ENCODE data around the gene MASP2.
"Not testable (repeated sequence)": the region's sequence is repeated elsewhere in the genome, so short reads cannot be mapped to it uniquely, and the experiment has no call there.

The MASP2 gene

GRCh38 chr1:11028018-11028417 lies 19.0 kb downstream of the MASP2 start:
- H3K27me3 ChIP-seq (replicated peaks; ENCODE audit: control insufficient read depth, insufficient read depth, low read length): no peaks in the 10 kb centered on the region
- no peak for DNase-seq (ENCODE audit: low read depth)
- H3K4me3 ChIP-seq (ENCODE audit: low read length): no peak overlapping the region
- H3K4me1 ChIP-seq (ENCODE audit: control insufficient read depth, insufficient read depth, low read length): peaks cover 25% of the 10 kb centered on the region
- no peak overlapping the region for H3K9ac ChIP-seq (ENCODE audit: low read length)
- H3K9me3 ChIP-seq (ENCODE audit: control insufficient read depth, low read length): no peaks in the 10 kb centered on the region
- H3K36me3 ChIP-seq (ENCODE audit: control insufficient read depth, insufficient read depth, low read length, severe bottlenecking): peaks cover 61% of the 10 kb centered on the region

- DNase-seq (ENCODE audit: low read depth): no peak
Measured at GRCh38 chr1:11027316-11027715, 19.7 kb downstream of the MASP2 start.

GRCh38 chr1:11026903-11027302 lies 20.1 kb downstream of the MASP2 start:
- Histone ChIP-seq H3K4me1 (ENCODE audit: control insufficient read depth, insufficient read depth, low read length) (peaks cover 25% of the 10 kb centered on the region), H3K9me3 (ENCODE audit: control insufficient read depth, low read length) (no peaks in the 10 kb centered on the region), H3K9ac (ENCODE audit: low read length) (no peak overlapping the region), H3K4me3 (ENCODE audit: low read length) (no peak overlapping the region), H3K27me3 (replicated peaks; ENCODE audit: control insufficient read depth, insufficient read depth, low read length) (no peaks in the 10 kb centered on the region), H3K36me3 (ENCODE audit: control insufficient read depth, insufficient read depth, low read length, severe bottlenecking) (peaks cover 71% of the 10 kb centered on the region)
- DNase-seq (ENCODE audit: low read depth): no peak

More at GRCh38 chr1:11027316-11027715, 19.7 kb downstream of the MASP2 start:
- Histone ChIP-seq H3K9me3 (ENCODE audit: control insufficient read depth, low read length) (no peaks in the 10 kb centered on the region), H3K4me1 (ENCODE audit: control insufficient read depth, insufficient read depth, low read length) (peaks cover 25% of the 10 kb centered on the region), H3K36me3 (ENCODE audit: control insufficient read depth, insufficient read depth, low read length, severe bottlenecking) (peaks cover 67% of the 10 kb centered on the region), H3K27me3 (replicated peaks; ENCODE audit: control insufficient read depth, insufficient read depth, low read length) (no peaks in the 10 kb centered on the region), H3K4me3 (ENCODE audit: low read length) (no peak overlapping the region), H3K9ac (ENCODE audit: low read length) (no peak overlapping the region)

GRCh38 chr1:11026052-11026451 lies 21.0 kb downstream of the MASP2 start:
- Histone ChIP-seq H3K27me3 (replicated peaks; ENCODE audit: control insufficient read depth, insufficient read depth, low read length) (no peaks in the 10 kb centered on the region), H3K9ac (ENCODE audit: low read length) (peak overlapping the region; percentile 38), H3K36me3 (ENCODE audit: control insufficient read depth, insufficient read depth, low read length, severe bottlenecking) (peaks cover 80% of the 10 kb centered on the region), H3K9me3 (ENCODE audit: control insufficient read depth, low read length) (no peaks in the 10 kb centered on the region), H3K4me3 (ENCODE audit: low read length) (no peak overlapping the region), H3K4me1 (ENCODE audit: control insufficient read depth, insufficient read depth, low read length) (peaks cover 25% of the 10 kb centered on the region)
- no peak for DNase-seq (ENCODE audit: low read depth)

- Histone ChIP-seq H3K4me1 (ENCODE audit: control insufficient read depth, insufficient read depth, low read length) (peaks cover 25% of the 10 kb centered on the region), H3K9me3 (ENCODE audit: control insufficient read depth, low read length) (no peaks in the 10 kb centered on the region), H3K4me3 (ENCODE audit: low read length) (no peak overlapping the region), H3K9ac (ENCODE audit: low read length) (peak overlapping the region; percentile 38), H3K27me3 (replicated peaks; ENCODE audit: control insufficient read depth, insufficient read depth, low read length) (no peaks in the 10 kb centered on the region), H3K36me3 (ENCODE audit: control insufficient read depth, insufficient read depth, low read length, severe bottlenecking) (peaks cover 81% of the 10 kb centered on the region)
- DNase-seq (ENCODE audit: low read depth): no peak
Measured at GRCh38 chr1:11025618-11026017, 21.4 kb downstream of the MASP2 start.

- Histone ChIP-seq H3K4me3 (ENCODE audit: low read length) (no peak overlapping the region), H3K36me3 (ENCODE audit: control insufficient read depth, insufficient read depth, low read length, severe bottlenecking) (peaks cover 81% of the 10 kb centered on the region)
- no peak for DNase-seq (ENCODE audit: low read depth)
Measured at GRCh38 chr1:11024874-11025203, 22.2 kb downstream of the MASP2 start.

GRCh38 chr1:11024154-11024873 lies 22.7 kb downstream of the MASP2 start:
- Histone ChIP-seq H3K4me3 (ENCODE audit: low read length) (no peak overlapping the region), H3K4me1 (ENCODE audit: control insufficient read depth, insufficient read depth, low read length) (peaks cover 25% of the 10 kb centered on the region), H3K27me3 (replicated peaks; ENCODE audit: control insufficient read depth, insufficient read depth, low read length) (no peaks in the 10 kb centered on the region), H3K36me3 (ENCODE audit: control insufficient read depth, insufficient read depth, low read length, severe bottlenecking) (peaks cover 83% of the 10 kb centered on the region), H3K9ac (ENCODE audit: low read length) (no peak overlapping the region), H3K9me3 (ENCODE audit: control insufficient read depth, low read length) (no peaks in the 10 kb centered on the region)
- no peak for DNase-seq (ENCODE audit: low read depth)

More at GRCh38 chr1:11024874-11025203, 22.2 kb downstream of the MASP2 start:
- Histone ChIP-seq H3K4me1 (ENCODE audit: control insufficient read depth, insufficient read depth, low read length) (peaks cover 25% of the 10 kb centered on the region), H3K9ac (ENCODE audit: low read length) (no peak overlapping the region), H3K9me3 (ENCODE audit: control insufficient read depth, low read length) (no peaks in the 10 kb centered on the region), H3K27me3 (replicated peaks; ENCODE audit: control insufficient read depth, insufficient read depth, low read length) (no peaks in the 10 kb centered on the region)

- peaks cover 25% of the 10 kb centered on the region for H3K4me1 ChIP-seq (ENCODE audit: control insufficient read depth, insufficient read depth, low read length)
- H3K36me3 ChIP-seq (ENCODE audit: control insufficient read depth, insufficient read depth, low read length, severe bottlenecking): peaks cover 95% of the 10 kb centered on the region
- DNase-seq (ENCODE audit: low read depth): no peak
- H3K9me3 ChIP-seq (ENCODE audit: control insufficient read depth, low read length): no peaks in the 10 kb centered on the region
- H3K27me3 ChIP-seq (replicated peaks; ENCODE audit: control insufficient read depth, insufficient read depth, low read length): no peaks in the 10 kb centered on the region
- no peak overlapping the region for H3K4me3 ChIP-seq (ENCODE audit: low read length)
- no peak overlapping the region for H3K9ac ChIP-seq (ENCODE audit: low read length)
Measured at GRCh38 chr1:11023201-11023600, 23.8 kb downstream of the MASP2 start.

- H3K4me3 ChIP-seq (ENCODE audit: low read length): no peak overlapping the region
- no peak overlapping the region for H3K9ac ChIP-seq (ENCODE audit: low read length)
- no peaks in the 10 kb centered on the region for H3K27me3 ChIP-seq (replicated peaks; ENCODE audit: control insufficient read depth, insufficient read depth, low read length)
- H3K9me3 ChIP-seq (ENCODE audit: control insufficient read depth, low read length): no peaks in the 10 kb centered on the region
- H3K4me1 ChIP-seq (ENCODE audit: control insufficient read depth, insufficient read depth, low read length): peaks cover 7% of the 10 kb centered on the region
- H3K36me3 ChIP-seq (ENCODE audit: control insufficient read depth, insufficient read depth, low read length, severe bottlenecking): peaks cover 94% of the 10 kb centered on the region
- DNase-seq (ENCODE audit: low read depth): no peak
Measured at GRCh38 chr1:11019971-11020370, 27.1 kb downstream of the MASP2 start.

GRCh38 chr1:11019358-11019757 lies 27.7 kb downstream of the MASP2 start:
- H3K4me3 ChIP-seq (ENCODE audit: low read length); H3K9me3 ChIP-seq (ENCODE audit: control insufficient read depth, low read length); H3K4me1 ChIP-seq (ENCODE audit: control insufficient read depth, insufficient read depth, low read length); DNase-seq (ENCODE audit: low read depth); H3K9ac ChIP-seq (ENCODE audit: low read length); H3K27me3 ChIP-seq (replicated peaks; ENCODE audit: control insufficient read depth, insufficient read depth, low read length): not testable (repeated sequence)
- peaks cover 94% of the 10 kb centered on the region for H3K36me3 ChIP-seq (ENCODE audit: control insufficient read depth, insufficient read depth, low read length, severe bottlenecking)

- no peaks in the 10 kb centered on the region for H3K27me3 ChIP-seq (replicated peaks; ENCODE audit: control insufficient read depth, insufficient read depth, low read length)
- H3K4me3 ChIP-seq (ENCODE audit: low read length): peak overlapping the region; percentile 89
- no peaks in the 10 kb centered on the region for H3K9me3 ChIP-seq (ENCODE audit: control insufficient read depth, low read length)
- peaks cover 20% of the 10 kb centered on the region for H3K4me1 ChIP-seq (ENCODE audit: control insufficient read depth, insufficient read depth, low read length)
- no peak for DNase-seq (ENCODE audit: low read depth)
- H3K9ac ChIP-seq (ENCODE audit: low read length): peak overlapping the region; percentile 100
- H3K36me3 ChIP-seq (ENCODE audit: control insufficient read depth, insufficient read depth, low read length, severe bottlenecking): peaks cover 42% of the 10 kb centered on the region
Measured at GRCh38 chr1:11013160-11013531, 33.9 kb downstream of the MASP2 start.
